Body of pancreas (tissue), 4 donors: ENCODE measurements around the gene YY1.
"Not testable (repeated sequence)": the region's sequence is repeated elsewhere in the genome, so short reads cannot be mapped to it uniquely, and the experiment has no call there.

ENCODE experiments used
- CTCF ChIP-seq, 7 experiments: fragments of 450-650 bp in 4 of 7; fragments of 200-600 bp in 3 of 7; sonication (generic) in 3 of 7; IDR thresholded peaks; one replicate each; pipeline ENCODE4 v1.5.1; 2016 to 2019; ENCODE audit warnings: antibody characterized with exemption in 7 of 7
- POLR2A ChIP-seq, 3 donors: fragments of 450-650 bp; IDR thresholded peaks; one replicate each; pipeline ENCODE4 v1.6.1; 2016; ENCODE audit warnings: antibody characterized with exemption in 3 of 3, mild to moderate bottlenecking in 2 of 3

- TF ChIP-seq CTCF, POLR2A (IDR thresholded peaks at IDR 0.05): not testable (repeated sequence)
These were observed 31.4 kb upstream of the YY1 start for GRCh38 chr14:100207588-100207987.
